Thyroid gland (tissue), 4 donors: ENCODE results near the gene ANKFY1. TPM values are rescaled to one million over a fixed set of nuclear protein-coding genes. Genes with fewer than 3 reads are reported as not detected.
A peak's percentile ranks its signal among the peaks of the same experiment; 100 is the strongest.

ENCODE experiments used
- DNase-seq, 2 donors: peaks; one replicate each; pipeline ENCODE4 v3.0.0-alpha.2; 2019
- H3K27ac ChIP-seq, 3 donors: fragments of 200-600 bp; sonication (generic); 1 replicate in 2 of 3; 2 replicates in 1 of 3; pipeline ENCODE4 v1.5.1; 2016 to 2019; ENCODE audit warnings: mild to moderate bottlenecking in 1 of 3, moderate library complexity in 1 of 3
- H3K27me3 ChIP-seq: fragments of 200-600 bp; sonication (generic); one replicate; pipeline ENCODE4 v1.5.1; 2019
- H3K36me3 ChIP-seq, 2 donors: fragments of 200-600 bp; sonication (generic); one replicate each; pipeline ENCODE4 v1.5.1; 2016 to 2019
- H3K4me1 ChIP-seq, 2 donors: fragments of 200-600 bp; sonication (generic); one replicate each; pipeline ENCODE4 v1.5.1; 2017 to 2019
- H3K4me3 ChIP-seq, 3 donors: fragments of 200-600 bp; sonication (generic); replicated peaks in 1 of 3; 1 replicate in 2 of 3; 2 replicates in 1 of 3; pipeline ENCODE4 v1.5.1; 2016; ENCODE audit warnings: mild to moderate bottlenecking in 1 of 3
- H3K9me3 ChIP-seq: fragments of 200-600 bp; sonication (generic); one replicate; pipeline ENCODE4 v1.5.1; 2017
- POLR2A ChIP-seq, 2 donors: fragments of 450-650 bp; IDR thresholded peaks; one replicate each; pipeline ENCODE4 v1.6.1; 2017; ENCODE audit warnings: antibody characterized with exemption in 2 of 2, mild to moderate bottlenecking in 2 of 2, moderate library complexity in 1 of 2
- WGBS, 2 donors: methylation state at CpG; one replicate each; pipeline ENCODE4 v1.1.5; 2017; 5-methylcytosine and 5-hydroxymethylcytosine counted together
- intact Hi-C: fragments of 100-400 bp; cut with DNase I; formaldehyde crosslinking; loops from one replicate; pipeline ENCODE4 v1.15.1; 2023
- total RNA-seq, 4 donors: library from RNA; depleted of rRNA; stranded (reverse); fragments of >200 nt; gene quantifications; one replicate each; pipeline ENCODE4 v1.2.3, GENCODE V29; 2016
- TF ChIP-seq, protein P1 (sequence below), 6 experiments: fragments of 200-600 bp in 3 of 6; fragments of 450-650 bp in 3 of 6; sonication (generic) in 3 of 6; IDR thresholded peaks; one replicate each; pipeline ENCODE4 v1.5.1; 2016 to 2019; ENCODE audit warnings: antibody characterized with exemption in 6 of 6, mild to moderate bottlenecking in 2 of 6, inconsistent platforms in 1 of 6, moderate library complexity in 1 of 6

Gene ANKFY1
- total RNA-seq, 4 donors from 2014 or later, result 36.8 to 51.3 (median 46.3) TPM

- Histone ChIP-seq H3K27ac (no peak overlapping the region), H3K4me1 (peaks cover 10% of the 10 kb centered on the region in 2 donors), H3K4me3 (no peak overlapping the region), H3K36me3 (peaks cover 52 to 56% of the 10 kb centered on the region in 2 donors), H3K27me3 (no peaks in the 10 kb centered on the region), H3K9me3 (no peaks in the 10 kb centered on the region)
- intact Hi-C loops, result no loop called here
- TF ChIP-seq, protein P1, sequence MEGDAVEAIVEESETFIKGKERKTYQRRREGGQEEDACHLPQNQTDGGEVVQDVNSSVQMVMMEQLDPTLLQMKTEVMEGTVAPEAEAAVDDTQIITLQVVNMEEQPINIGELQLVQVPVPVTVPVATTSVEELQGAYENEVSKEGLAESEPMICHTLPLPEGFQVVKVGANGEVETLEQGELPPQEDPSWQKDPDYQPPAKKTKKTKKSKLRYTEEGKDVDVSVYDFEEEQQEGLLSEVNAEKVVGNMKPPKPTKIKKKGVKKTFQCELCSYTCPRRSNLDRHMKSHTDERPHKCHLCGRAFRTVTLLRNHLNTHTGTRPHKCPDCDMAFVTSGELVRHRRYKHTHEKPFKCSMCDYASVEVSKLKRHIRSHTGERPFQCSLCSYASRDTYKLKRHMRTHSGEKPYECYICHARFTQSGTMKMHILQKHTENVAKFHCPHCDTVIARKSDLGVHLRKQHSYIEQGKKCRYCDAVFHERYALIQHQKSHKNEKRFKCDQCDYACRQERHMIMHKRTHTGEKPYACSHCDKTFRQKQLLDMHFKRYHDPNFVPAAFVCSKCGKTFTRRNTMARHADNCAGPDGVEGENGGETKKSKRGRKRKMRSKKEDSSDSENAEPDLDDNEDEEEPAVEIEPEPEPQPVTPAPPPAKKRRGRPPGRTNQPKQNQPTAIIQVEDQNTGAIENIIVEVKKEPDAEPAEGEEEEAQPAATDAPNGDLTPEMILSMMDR (IDR thresholded peaks at IDR 0.05), result no peak
- TF ChIP-seq POLR2A (IDR thresholded peaks at IDR 0.05), result no peak
- 81 to 83% methylated on average over 7 of the region's 7 CpGs for WGBS, 2 donors
- DNase-seq, result no peak
Measured at GRCh38 chr17:4179071-4179470, 84.7 kb downstream of the ANKFY1 start.

DNA sequence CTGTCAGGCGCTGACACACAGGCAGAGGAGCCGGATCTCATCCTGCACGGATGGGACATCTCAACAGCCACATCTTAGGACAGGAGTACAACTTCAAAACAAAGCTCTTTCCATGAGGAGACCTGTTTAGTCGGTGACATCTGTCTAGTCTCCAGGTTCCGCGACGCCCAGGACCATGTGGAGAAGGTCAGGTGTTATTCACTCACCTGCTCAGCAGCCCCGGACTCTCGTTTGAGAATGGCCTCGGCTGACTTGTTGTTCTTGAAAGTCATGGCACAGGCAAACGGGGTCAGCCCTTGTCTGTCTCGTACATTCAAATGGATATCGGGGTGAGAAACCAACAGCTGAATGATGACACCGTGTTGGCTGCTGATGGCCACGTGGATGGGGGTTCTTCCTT, 85.1 kb downstream of the ANKFY1 start:
- no peaks in the 10 kb centered on the region for H3K27me3 ChIP-seq
- intact Hi-C loops, result no loop called here
- H3K9me3 ChIP-seq, result no peaks in the 10 kb centered on the region
- peaks cover 54 to 56% of the 10 kb centered on the region in 2 donors for H3K36me3 ChIP-seq
- H3K4me3 ChIP-seq, result no peak overlapping the region
- no peak overlapping the region for H3K27ac ChIP-seq
- WGBS, 2 donors, result 97% methylated on average over 15 of the region's 15 CpGs
- no peak for DNase-seq
- TF ChIP-seq, protein P1 (IDR thresholded peaks at IDR 0.05), result no peak
- no peak for TF ChIP-seq POLR2A (IDR thresholded peaks at IDR 0.05)
- H3K4me1 ChIP-seq, result peaks cover 10% of the 10 kb centered on the region in 2 donors

DNA sequence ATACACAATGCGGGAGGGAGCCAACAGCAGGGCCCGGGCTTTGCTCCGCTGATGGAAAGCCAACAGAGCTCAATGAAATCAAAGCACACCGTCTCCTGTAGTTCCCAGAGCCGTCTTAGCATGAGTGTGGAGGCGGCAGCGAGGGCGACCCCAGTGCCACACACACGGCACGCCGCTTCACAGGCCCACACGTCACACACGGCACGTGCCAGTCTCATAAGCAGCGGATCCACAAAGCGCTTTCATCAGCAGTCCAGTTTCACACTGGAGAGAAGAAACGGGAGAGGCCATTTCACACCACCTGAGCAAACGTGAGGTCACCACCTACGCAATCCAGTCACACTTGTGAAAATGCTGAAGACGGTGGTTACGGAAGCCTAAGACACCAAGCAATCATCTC, 86.0 kb downstream of the ANKFY1 start:
- no peak overlapping the region for H3K4me3 ChIP-seq
- H3K27me3 ChIP-seq, result no peaks in the 10 kb centered on the region
- H3K4me1 ChIP-seq, result peaks cover 10% of the 10 kb centered on the region in 2 donors
- H3K27ac ChIP-seq, result no peak overlapping the region
- no peak for DNase-seq
- intact Hi-C loops, result no loop called here
- peaks cover 53 to 56% of the 10 kb centered on the region in 2 donors for H3K36me3 ChIP-seq
- TF ChIP-seq POLR2A (IDR thresholded peaks at IDR 0.05), result no peak
- TF ChIP-seq, protein P1 (IDR thresholded peaks at IDR 0.05), result no peak
- no peaks in the 10 kb centered on the region for H3K9me3 ChIP-seq
- 95% methylated on average over 21 of the region's 21 CpGs for WGBS, 2 donors

- 56 to 61% methylated on average over 11 to 12 of the region's 12 CpGs for WGBS, 2 donors
- peak overlapping the region in 1 of 3 donors; percentile 78 for H3K27ac ChIP-seq
- H3K36me3 ChIP-seq, result peaks cover 59 to 60% of the 10 kb centered on the region in 2 donors
- H3K4me1 ChIP-seq, result peaks cover 10% of the 10 kb centered on the region in 2 donors
- no peaks in the 10 kb centered on the region for H3K27me3 ChIP-seq
- TF ChIP-seq, protein P1 (IDR thresholded peaks at IDR 0.05), result no peak
- no peak for TF ChIP-seq POLR2A (IDR thresholded peaks at IDR 0.05)
- intact Hi-C loops, result no loop called here
- no peak overlapping the region for H3K4me3 ChIP-seq
- no peaks in the 10 kb centered on the region for H3K9me3 ChIP-seq
- peak; percentile 53 to 63 for DNase-seq
Measured at GRCh38 chr17:4176808-4177472, 86.8 kb downstream of the ANKFY1 start.
